ENCODE measurements around the gene PRPF38B. TPM values are rescaled to one million over a fixed set of nuclear protein-coding genes. Genes with fewer than 3 reads are reported as not detected.

The PRPF38B gene
- total and polyA plus RNA-seq, 7 donors: 13.8 to 31.3 (median 25.0) TPM

- 1% methylated on average over 81 of the region's 81 CpGs for WGBS, 2 donors
- DNase-seq: peak; percentile 79
- no peaks in the 10 kb centered on the region for H3K9me3 ChIP-seq
- peak within 1 kb of the TSS; percentile 84 to 90 (median 84) for H3K27ac ChIP-seq
- TF ChIP-seq EP300 (IDR thresholded peaks at IDR 0.05) (no peak), POLR2AphosphoS5 (IDR thresholded peaks at IDR 0.05) (peak in 1 of 4 donors; percentile 40), POLR2A (IDR thresholded peaks at IDR 0.05) (no peak)
- TF ChIP-seq, protein P1, sequence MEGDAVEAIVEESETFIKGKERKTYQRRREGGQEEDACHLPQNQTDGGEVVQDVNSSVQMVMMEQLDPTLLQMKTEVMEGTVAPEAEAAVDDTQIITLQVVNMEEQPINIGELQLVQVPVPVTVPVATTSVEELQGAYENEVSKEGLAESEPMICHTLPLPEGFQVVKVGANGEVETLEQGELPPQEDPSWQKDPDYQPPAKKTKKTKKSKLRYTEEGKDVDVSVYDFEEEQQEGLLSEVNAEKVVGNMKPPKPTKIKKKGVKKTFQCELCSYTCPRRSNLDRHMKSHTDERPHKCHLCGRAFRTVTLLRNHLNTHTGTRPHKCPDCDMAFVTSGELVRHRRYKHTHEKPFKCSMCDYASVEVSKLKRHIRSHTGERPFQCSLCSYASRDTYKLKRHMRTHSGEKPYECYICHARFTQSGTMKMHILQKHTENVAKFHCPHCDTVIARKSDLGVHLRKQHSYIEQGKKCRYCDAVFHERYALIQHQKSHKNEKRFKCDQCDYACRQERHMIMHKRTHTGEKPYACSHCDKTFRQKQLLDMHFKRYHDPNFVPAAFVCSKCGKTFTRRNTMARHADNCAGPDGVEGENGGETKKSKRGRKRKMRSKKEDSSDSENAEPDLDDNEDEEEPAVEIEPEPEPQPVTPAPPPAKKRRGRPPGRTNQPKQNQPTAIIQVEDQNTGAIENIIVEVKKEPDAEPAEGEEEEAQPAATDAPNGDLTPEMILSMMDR (IDR thresholded peaks at IDR 0.05): no peak
- peak within 1 kb of the TSS; percentile 45 to 73 (median 58) for H3K4me3 ChIP-seq
- no peaks in the 10 kb centered on the region for H3K36me3 ChIP-seq
- H3K4me1 ChIP-seq: peaks cover 0 to 10% (median 7%) of the 10 kb centered on the region in 4 donors
- H3K27me3 ChIP-seq: no peaks in the 10 kb centered on the region
- intact Hi-C loops (cut with DNase I): no loop called here
Observed at GRCh38 chr1:108661030-108661609, 31.0 kb upstream of the PRPF38B start, which contains the start of gene HENMT1. HENMT1 (minus strand) TSS chr1:108661093; CDS start chr1:108659884, 1,209 bp downstream.

- peaks cover 0 to 10% (median 7%) of the 10 kb centered on the region in 4 donors for H3K4me1 ChIP-seq
- TF ChIP-seq EP300 (IDR thresholded peaks at IDR 0.05) (no peak), POLR2AphosphoS5 (IDR thresholded peaks at IDR 0.05) (peak in 3 of 4 donors; percentile 15 to 64 (median 36)), POLR2A (IDR thresholded peaks at IDR 0.05) (no peak)
- TF ChIP-seq, protein P1 (IDR thresholded peaks at IDR 0.05): no peak
- H3K27ac ChIP-seq: no peak overlapping the region
- H3K4me3 ChIP-seq: no peak overlapping the region
- H3K36me3 ChIP-seq: no peaks in the 10 kb centered on the region
- 86 to 88% methylated on average over 2 of the region's 2 CpGs for WGBS, 2 donors
- H3K27me3 ChIP-seq: no peaks in the 10 kb centered on the region
- intact Hi-C loops (cut with DNase I): no loop called here
- DNase-seq: no peak
- no peaks in the 10 kb centered on the region for H3K9me3 ChIP-seq
Observed at GRCh38 chr1:108663074-108663473, 29.0 kb upstream of the PRPF38B start.

DNA sequence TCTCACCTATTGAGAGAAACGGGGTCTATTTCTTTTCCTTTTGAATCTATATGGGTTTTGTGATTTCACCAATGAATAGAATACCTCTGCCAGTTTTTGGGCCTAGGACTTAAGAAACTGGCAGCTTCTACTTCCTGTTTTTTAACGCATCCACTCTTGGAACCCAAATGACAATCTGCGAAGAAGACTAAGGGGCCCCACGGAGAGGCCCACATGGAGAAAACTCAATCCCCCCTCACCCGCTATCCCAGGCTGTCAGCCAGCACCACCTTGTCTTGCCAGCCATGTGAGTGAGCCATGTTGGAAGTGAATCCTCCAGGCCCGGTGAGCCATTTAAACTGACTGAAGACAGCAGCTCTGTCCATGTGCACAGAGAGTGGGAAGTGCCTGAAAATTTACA is 27.6 kb upstream of the PRPF38B start:
- no peak for TF ChIP-seq POLR2A (IDR thresholded peaks at IDR 0.05)
- no peak for TF ChIP-seq EP300 (IDR thresholded peaks at IDR 0.05)
- TF ChIP-seq POLR2AphosphoS5 (IDR thresholded peaks at IDR 0.05): no peak
- TF ChIP-seq, protein P1 (IDR thresholded peaks at IDR 0.05): no peak
- DNase-seq: no peak
- no peaks in the 10 kb centered on the region for H3K36me3 ChIP-seq
- peaks cover 0 to 10% (median 7%) of the 10 kb centered on the region in 4 donors for H3K4me1 ChIP-seq
- intact Hi-C loops (cut with DNase I): no loop called here
- no peaks in the 10 kb centered on the region for H3K27me3 ChIP-seq
- H3K27ac ChIP-seq: no peak overlapping the region
- 82 to 93% methylated on average over 6 of the region's 6 CpGs for WGBS, 2 donors
- H3K9me3 ChIP-seq: no peaks in the 10 kb centered on the region
- no peak overlapping the region for H3K4me3 ChIP-seq

DNA sequence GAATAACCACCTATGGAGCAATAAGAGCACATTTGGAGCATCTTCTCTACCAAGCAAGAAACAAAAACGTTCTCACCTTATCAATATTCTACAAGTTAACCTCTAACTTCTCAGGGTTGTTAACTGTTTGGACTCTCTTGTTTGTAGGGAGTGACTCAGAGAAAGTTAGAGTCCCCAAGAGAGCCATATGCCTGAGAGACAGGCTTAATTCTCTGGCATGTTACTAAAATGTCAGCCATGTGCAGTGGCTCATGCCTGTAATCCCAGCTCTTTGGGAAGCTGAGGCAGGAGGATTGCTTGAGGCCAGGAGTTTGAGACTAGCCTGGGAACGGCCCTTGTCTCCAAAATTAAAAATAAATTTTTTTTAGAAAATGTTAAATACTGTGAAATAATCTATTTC is 27.0 kb upstream of the PRPF38B start:
- no peak overlapping the region for H3K4me3 ChIP-seq
- TF ChIP-seq, protein P1 (IDR thresholded peaks at IDR 0.05): no peak
- TF ChIP-seq POLR2A (IDR thresholded peaks at IDR 0.05): no peak
- no peak for TF ChIP-seq EP300 (IDR thresholded peaks at IDR 0.05)
- TF ChIP-seq POLR2AphosphoS5 (IDR thresholded peaks at IDR 0.05): no peak
- whole genome bisulfite sequencing, 2 donors: 61 to 84% methylated on average over 2 of the region's 2 CpGs
- H3K27ac ChIP-seq: no peak overlapping the region
- DNase-seq: no peak
- H3K27me3 ChIP-seq: no peaks in the 10 kb centered on the region
- H3K9me3 ChIP-seq: no peaks in the 10 kb centered on the region
- H3K36me3 ChIP-seq: no peaks in the 10 kb centered on the region
- H3K4me1 ChIP-seq: peaks cover 0 to 10% (median 7%) of the 10 kb centered on the region in 4 donors
- intact Hi-C loops (cut with DNase I): no loop called here
